ENCODE measurements around the gene DKC1.

DKC1 gene

GRCh38 chrX:154738011-154738738 lies 24.5 kb upstream of the DKC1 start:
- Histone ChIP-seq H3K9ac (ENCODE audit: low read length) (no peak overlapping the region), H3F3A (ENCODE audit: insufficient read depth, low read length) (no peaks in the 10 kb centered on the region), H3K9me3 (ENCODE audit: low read length) (no peaks in the 10 kb centered on the region), H3K4me3 (ENCODE audit: low read depth, low read length, poor library complexity, severe bottlenecking) (no peak overlapping the region), H4K20me1 (ENCODE audit: insufficient read depth, low read length) (no peaks in the 10 kb centered on the region), H3K4me2 (ENCODE audit: low read length) (no peak overlapping the region), H3K27me3 (ENCODE audit: insufficient read depth, low read length) (no peaks in the 10 kb centered on the region), H3K27ac (ENCODE audit: low read depth, low read length, poor library complexity, severe bottlenecking) (no peak overlapping the region), H3K4me1 (ENCODE audit: insufficient read depth, low read length, severe bottlenecking) (peaks cover 12% of the 10 kb centered on the region), H3K9me2 (ENCODE audit: low read depth, low read length) (no peaks in the 10 kb centered on the region), H2AFZ (ENCODE audit: low read length) (no peak overlapping the region), H3K79me2 (ENCODE audit: insufficient read depth, low read length) (no peaks in the 10 kb centered on the region), H3K36me3 (ENCODE audit: insufficient read depth, low read length) (no peaks in the 10 kb centered on the region)
- no peak for TF ChIP-seq EZH2 (IDR thresholded peaks at IDR 0.05; ENCODE audit: borderline replicate concordance, low read length)
- TF ChIP-seq, protein P1, sequence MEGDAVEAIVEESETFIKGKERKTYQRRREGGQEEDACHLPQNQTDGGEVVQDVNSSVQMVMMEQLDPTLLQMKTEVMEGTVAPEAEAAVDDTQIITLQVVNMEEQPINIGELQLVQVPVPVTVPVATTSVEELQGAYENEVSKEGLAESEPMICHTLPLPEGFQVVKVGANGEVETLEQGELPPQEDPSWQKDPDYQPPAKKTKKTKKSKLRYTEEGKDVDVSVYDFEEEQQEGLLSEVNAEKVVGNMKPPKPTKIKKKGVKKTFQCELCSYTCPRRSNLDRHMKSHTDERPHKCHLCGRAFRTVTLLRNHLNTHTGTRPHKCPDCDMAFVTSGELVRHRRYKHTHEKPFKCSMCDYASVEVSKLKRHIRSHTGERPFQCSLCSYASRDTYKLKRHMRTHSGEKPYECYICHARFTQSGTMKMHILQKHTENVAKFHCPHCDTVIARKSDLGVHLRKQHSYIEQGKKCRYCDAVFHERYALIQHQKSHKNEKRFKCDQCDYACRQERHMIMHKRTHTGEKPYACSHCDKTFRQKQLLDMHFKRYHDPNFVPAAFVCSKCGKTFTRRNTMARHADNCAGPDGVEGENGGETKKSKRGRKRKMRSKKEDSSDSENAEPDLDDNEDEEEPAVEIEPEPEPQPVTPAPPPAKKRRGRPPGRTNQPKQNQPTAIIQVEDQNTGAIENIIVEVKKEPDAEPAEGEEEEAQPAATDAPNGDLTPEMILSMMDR (IDR thresholded peaks at IDR 0.05; ENCODE audit: low read length) = no peak

DNA sequence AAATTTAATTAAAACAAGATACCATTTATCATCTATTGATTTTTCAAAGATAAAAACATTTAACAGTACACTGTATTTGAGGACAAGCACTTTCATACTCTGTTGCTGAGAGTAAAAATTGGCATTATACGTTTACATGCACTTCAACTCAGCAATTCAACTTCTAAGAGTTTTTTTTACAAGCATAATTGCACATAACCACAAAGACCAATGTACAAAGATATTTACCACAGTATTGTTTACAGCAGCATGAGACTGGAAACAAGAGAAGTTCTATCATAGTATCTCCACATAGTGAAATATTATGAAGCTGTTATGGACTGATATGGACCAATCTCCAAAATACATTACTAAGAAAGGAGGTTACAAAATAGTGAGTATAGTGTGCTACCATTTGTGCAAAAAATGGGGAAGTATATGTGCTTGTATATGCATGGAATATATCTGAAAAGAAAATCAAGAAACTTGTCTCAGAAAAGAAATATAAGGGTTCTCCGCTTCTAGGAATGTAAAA lies 22.7 kb upstream of the DKC1 start:
- TF ChIP-seq EZH2 (IDR thresholded peaks at IDR 0.05; ENCODE audit: borderline replicate concordance, low read length) = no peak
- TF ChIP-seq, protein P1 (IDR thresholded peaks at IDR 0.05; ENCODE audit: low read length) = no peak

GRCh38 chrX:154742613-154743012 lies 20.1 kb upstream of the DKC1 start:
- Histone ChIP-seq H3K79me2 (ENCODE audit: insufficient read depth, low read length) (no peaks in the 10 kb centered on the region), H3K4me1 (ENCODE audit: insufficient read depth, low read length, severe bottlenecking) (no peaks in the 10 kb centered on the region), H3K9me2 (ENCODE audit: low read depth, low read length) (no peaks in the 10 kb centered on the region), H3K9me3 (ENCODE audit: low read length) (no peaks in the 10 kb centered on the region), H3K36me3 (ENCODE audit: insufficient read depth, low read length) (no peaks in the 10 kb centered on the region), H3K4me2 (ENCODE audit: low read length) (no peak overlapping the region), H3K27ac (ENCODE audit: low read depth, low read length, poor library complexity, severe bottlenecking) (no peak overlapping the region), H3K4me3 (ENCODE audit: low read depth, low read length, poor library complexity, severe bottlenecking) (no peak overlapping the region), H3K9ac (ENCODE audit: low read length) (no peak overlapping the region), H2AFZ (ENCODE audit: low read length) (no peak overlapping the region), H3K27me3 (ENCODE audit: insufficient read depth, low read length) (no peaks in the 10 kb centered on the region), H4K20me1 (ENCODE audit: insufficient read depth, low read length) (no peaks in the 10 kb centered on the region), H3F3A (ENCODE audit: insufficient read depth, low read length) (no peaks in the 10 kb centered on the region)
- TF ChIP-seq, protein P1 (IDR thresholded peaks at IDR 0.05; ENCODE audit: low read length) = no peak
- no peak for TF ChIP-seq EZH2 (IDR thresholded peaks at IDR 0.05; ENCODE audit: borderline replicate concordance, low read length)

More for the DNA sequence above, 22.7 kb upstream of the DKC1 start:
- Histone ChIP-seq H3K9me3 (ENCODE audit: low read length) (no peaks in the 10 kb centered on the region), H4K20me1 (ENCODE audit: insufficient read depth, low read length) (no peaks in the 10 kb centered on the region), H3K27ac (ENCODE audit: low read depth, low read length, poor library complexity, severe bottlenecking) (no peak overlapping the region), H3K9ac (ENCODE audit: low read length) (no peak overlapping the region), H3K9me2 (ENCODE audit: low read depth, low read length) (no peaks in the 10 kb centered on the region), H3K4me2 (ENCODE audit: low read length) (no peak overlapping the region), H3K4me1 (ENCODE audit: insufficient read depth, low read length, severe bottlenecking) (peaks cover 2% of the 10 kb centered on the region), H3K36me3 (ENCODE audit: insufficient read depth, low read length) (no peaks in the 10 kb centered on the region), H3K4me3 (ENCODE audit: low read depth, low read length, poor library complexity, severe bottlenecking) (no peak overlapping the region), H3F3A (ENCODE audit: insufficient read depth, low read length) (no peaks in the 10 kb centered on the region), H3K79me2 (ENCODE audit: insufficient read depth, low read length) (no peaks in the 10 kb centered on the region), H3K27me3 (ENCODE audit: insufficient read depth, low read length) (no peaks in the 10 kb centered on the region), H2AFZ (ENCODE audit: low read length) (no peak overlapping the region)

Data from OCI-LY1 (cell line).